ENCODE results near the gene ENHO. TPM values are rescaled to one million over a fixed set of nuclear protein-coding genes. Genes with fewer than 3 reads are reported as not detected.

ENHO gene
- total RNA-seq, 6 experiments from 2014 or later: 1.5 to 2.7 (median 2.1) TPM

DNA sequence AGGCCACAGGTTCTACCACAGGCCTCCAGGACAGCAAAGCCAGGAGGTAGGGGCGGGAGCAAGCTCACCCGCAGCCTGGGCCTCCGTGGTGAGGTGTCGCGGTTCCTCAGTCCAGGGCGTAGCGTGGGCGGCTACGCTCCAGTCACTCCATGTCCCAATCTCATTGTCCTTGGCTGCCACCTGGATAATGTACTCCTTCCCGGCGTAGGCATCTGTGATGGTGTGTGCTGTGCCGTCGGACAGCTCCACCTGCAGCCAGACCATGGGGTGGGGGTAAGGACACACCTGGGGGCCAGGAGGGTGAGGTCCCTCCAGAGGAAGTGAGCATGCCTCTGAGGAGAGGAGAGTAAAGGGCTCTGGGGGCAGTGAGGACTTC is 29.8 kb upstream of the ENHO start:
- DNase-seq: peak in 1 of 3 donors; percentile 40
- peaks cover 0 to 11% (median 4%) of the 10 kb centered on the region in 4 donors for H3K4me1 ChIP-seq
- no peaks in the 10 kb centered on the region for H3K36me3 ChIP-seq
- TF ChIP-seq, protein P1, sequence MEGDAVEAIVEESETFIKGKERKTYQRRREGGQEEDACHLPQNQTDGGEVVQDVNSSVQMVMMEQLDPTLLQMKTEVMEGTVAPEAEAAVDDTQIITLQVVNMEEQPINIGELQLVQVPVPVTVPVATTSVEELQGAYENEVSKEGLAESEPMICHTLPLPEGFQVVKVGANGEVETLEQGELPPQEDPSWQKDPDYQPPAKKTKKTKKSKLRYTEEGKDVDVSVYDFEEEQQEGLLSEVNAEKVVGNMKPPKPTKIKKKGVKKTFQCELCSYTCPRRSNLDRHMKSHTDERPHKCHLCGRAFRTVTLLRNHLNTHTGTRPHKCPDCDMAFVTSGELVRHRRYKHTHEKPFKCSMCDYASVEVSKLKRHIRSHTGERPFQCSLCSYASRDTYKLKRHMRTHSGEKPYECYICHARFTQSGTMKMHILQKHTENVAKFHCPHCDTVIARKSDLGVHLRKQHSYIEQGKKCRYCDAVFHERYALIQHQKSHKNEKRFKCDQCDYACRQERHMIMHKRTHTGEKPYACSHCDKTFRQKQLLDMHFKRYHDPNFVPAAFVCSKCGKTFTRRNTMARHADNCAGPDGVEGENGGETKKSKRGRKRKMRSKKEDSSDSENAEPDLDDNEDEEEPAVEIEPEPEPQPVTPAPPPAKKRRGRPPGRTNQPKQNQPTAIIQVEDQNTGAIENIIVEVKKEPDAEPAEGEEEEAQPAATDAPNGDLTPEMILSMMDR (IDR thresholded peaks at IDR 0.05): no peak
- TF ChIP-seq POLR2A (IDR thresholded peaks at IDR 0.05): no peak
- H3K4me3 ChIP-seq: no peak overlapping the region
- no peak overlapping the region for H3K27ac ChIP-seq
- H3K9me3 ChIP-seq: no peaks in the 10 kb centered on the region
- H3K27me3 ChIP-seq: no peaks in the 10 kb centered on the region
- intact Hi-C loops (cut with DNase I): loop anchor here in 1 of 2 donors (5.0 kb wide), 1 partner anchor 35 kb away; the partner anchor contains the start of gene CNTFR
- ATAC-seq: no peak
- 92% methylated on average over 7 of the region's 13 CpGs for WGBS (ENCODE audit: insufficient coverage, low coverage, low lambda C conversion rate, missing lambda C conversion rate)

GRCh38 chr9:34551751-34552605 is 29.2 kb upstream of the ENHO start:
- Histone ChIP-seq H3K27ac (no peak overlapping the region), H3K4me1 (peaks cover 0 to 11% (median 4%) of the 10 kb centered on the region in 4 donors), H3K27me3 (no peaks in the 10 kb centered on the region), H3K4me3 (no peak overlapping the region), H3K9me3 (no peaks in the 10 kb centered on the region), H3K36me3 (no peaks in the 10 kb centered on the region)
- no CpG with 5 or more reads among the region's 20 CpGs for WGBS (ENCODE audit: insufficient coverage, low coverage, low lambda C conversion rate, missing lambda C conversion rate)
- TF ChIP-seq, protein P1 (IDR thresholded peaks at IDR 0.05): no peak
- no peak for TF ChIP-seq POLR2A (IDR thresholded peaks at IDR 0.05)
- intact Hi-C loops (cut with DNase I): loop anchor here in 1 of 2 donors (5.0 kb wide), 1 partner anchor 35 kb away; the partner anchor contains the start of gene CNTFR
- peak in 1 of 3 donors; percentile 43 for DNase-seq
- ATAC-seq: no peak

GRCh38 chr9:34550681-34551270 is 28.0 kb upstream of the ENHO start:
- 43% methylated on average over 1 of the region's 5 CpGs for WGBS (ENCODE audit: insufficient coverage, low coverage, low lambda C conversion rate, missing lambda C conversion rate)
- no peaks in the 10 kb centered on the region for H3K36me3 ChIP-seq
- no peaks in the 10 kb centered on the region for H3K9me3 ChIP-seq
- intact Hi-C loops (cut with DNase I): loop anchor here in 1 of 2 donors (5.0 kb wide), 1 partner anchor 37 kb away; the partner anchor contains the start of gene CNTFR
- peaks cover 0 to 11% (median 4%) of the 10 kb centered on the region in 4 donors for H3K4me1 ChIP-seq
- no peak for ATAC-seq
- TF ChIP-seq POLR2A (IDR thresholded peaks at IDR 0.05): no peak
- TF ChIP-seq, protein P1 (IDR thresholded peaks at IDR 0.05): no peak
- no peaks in the 10 kb centered on the region for H3K27me3 ChIP-seq
- peak in 1 of 3 donors; percentile 27 for DNase-seq
- no peak overlapping the region for H3K27ac ChIP-seq
- no peak overlapping the region for H3K4me3 ChIP-seq

DNA sequence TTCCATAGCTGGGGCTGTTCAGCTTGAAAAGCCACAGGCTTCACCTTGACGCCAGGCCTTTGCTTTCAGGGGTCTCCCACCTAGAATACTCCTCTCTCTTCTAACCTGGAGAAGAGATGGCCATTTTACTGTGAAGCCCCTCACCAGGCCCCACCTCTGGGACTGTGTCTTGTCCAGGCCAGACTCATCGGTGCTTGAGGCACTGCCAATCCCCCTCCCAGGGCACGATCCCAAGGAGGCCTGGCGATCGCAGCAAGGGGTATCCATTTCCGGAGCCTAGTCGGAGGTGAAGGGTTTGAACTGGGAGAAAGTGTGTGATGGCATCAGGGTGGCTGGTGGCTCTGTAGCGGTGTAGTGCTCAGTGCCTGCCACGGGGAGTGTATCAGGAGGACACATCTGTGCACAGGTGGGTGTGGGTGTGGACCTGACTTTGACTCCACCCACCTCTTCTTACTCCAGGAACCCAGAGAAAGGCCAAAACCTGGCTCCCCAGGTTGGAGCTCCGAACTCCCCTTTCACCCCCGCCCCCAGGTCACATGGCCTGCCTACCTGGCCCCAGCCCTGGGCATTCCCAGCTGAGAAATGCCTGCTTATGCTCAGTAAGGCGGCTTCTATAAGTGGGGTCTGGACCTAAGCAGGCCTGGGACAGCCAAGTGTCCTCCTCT is 27.4 kb upstream of the ENHO start:
- no peaks in the 10 kb centered on the region for H3K9me3 ChIP-seq
- no CpG with 5 or more reads among the region's 12 CpGs for WGBS (ENCODE audit: insufficient coverage, low coverage, low lambda C conversion rate, missing lambda C conversion rate)
- H3K36me3 ChIP-seq: no peaks in the 10 kb centered on the region
- H3K27ac ChIP-seq: no peak overlapping the region
- TF ChIP-seq POLR2A (IDR thresholded peaks at IDR 0.05): no peak
- TF ChIP-seq, protein P1 (IDR thresholded peaks at IDR 0.05): no peak
- H3K4me3 ChIP-seq: no peak overlapping the region
- H3K27me3 ChIP-seq: no peaks in the 10 kb centered on the region
- no peak for ATAC-seq
- peaks cover 0 to 6% (median 2%) of the 10 kb centered on the region in 4 donors for H3K4me1 ChIP-seq
- intact Hi-C loops (cut with DNase I): loop anchor here in 1 of 2 donors (5.0 kb wide), 1 partner anchor 37 kb away; the partner anchor contains the start of gene CNTFR
- no peak for DNase-seq
